HepG2 (cell line): ENCODE results near the gene ANKRD39. TPM values are rescaled to one million over a fixed set of nuclear protein-coding genes. Genes with fewer than 3 reads are reported as not detected.

Experiments
- KAT7 ChIP-seq: IDR thresholded peaks from 2 replicates; pipeline ENCODE4 v1.6.1; 2018; ENCODE audit warnings: borderline replicate concordance, missing compliant biosample characterization
- MEF2D ChIP-seq: sonication (generic); formaldehyde crosslinking; IDR thresholded peaks from 2 replicates; pipeline ENCODE4 v1.5.1; 2020; ENCODE audit warnings: mild to moderate bottlenecking, missing genetic modification reagents
- NCOA1 ChIP-seq: sonication (generic); formaldehyde crosslinking; IDR thresholded peaks from 2 replicates; pipeline ENCODE4 v1.9.0; 2021; ENCODE audit warnings: missing genetic modification reagents
- NFIC ChIP-seq: IDR thresholded peaks from 2 replicates; pipeline ENCODE4 v1.6.1; 2012; ENCODE audit warnings: mild to moderate bottlenecking, low read length, inconsistent platforms
- REPIN1 ChIP-seq: sonication (generic); formaldehyde crosslinking; IDR thresholded peaks from 2 replicates; pipeline ENCODE4 v1.8.0; 2022; ENCODE audit warnings: missing genetic modification reagents, low read depth, mild to moderate bottlenecking, borderline replicate concordance
- RFX5 ChIP-seq: IDR thresholded peaks from 2 replicates; pipeline ENCODE4 v1.6.1; 2011; ENCODE audit warnings: low read depth, low read length, improper control_type of control experiment
- ZNF460 ChIP-seq: sonication (generic); formaldehyde crosslinking; IDR thresholded peaks from 2 replicates; pipeline ENCODE4 v1.5.1; 2020; ENCODE audit warnings: missing genetic modification reagents, mild to moderate bottlenecking, borderline replicate concordance
- ZNF670 ChIP-seq: sonication (generic); formaldehyde crosslinking; IDR thresholded peaks from 2 replicates; pipeline ENCODE4 v1.8.0; 2022; ENCODE audit warnings: mild to moderate bottlenecking, missing genetic modification reagents, borderline replicate concordance
- ZNF674 ChIP-seq: sonication (generic); formaldehyde crosslinking; IDR thresholded peaks from 2 replicates; pipeline ENCODE4 v1.5.0; 2020; ENCODE audit warnings: low read depth, mild to moderate bottlenecking, missing genetic modification reagents
- ZNF790 ChIP-seq: sonication (generic); formaldehyde crosslinking; IDR thresholded peaks from 2 replicates; pipeline ENCODE4 v1.8.0; 2022; ENCODE audit warnings: missing genetic modification reagents, mild to moderate bottlenecking, borderline replicate concordance
- ZSCAN20 ChIP-seq: sonication (generic); formaldehyde crosslinking; IDR thresholded peaks from 2 replicates; pipeline ENCODE4 v1.4.0; 2020; ENCODE audit warnings: missing genetic modification reagents, mild to moderate bottlenecking, borderline replicate concordance
- polyA plus RNA-seq, 8 experiments: library from polyadenylated mRNA; depleted of rRNA in 3 of 8; stranded (reverse) in 7 of 8; unstranded in 1 of 8; fragments of >200 nt; fragmentation: Illumina TruSeq in 4 of 8; extraction: Trizol in 4 of 8; gene quantifications; 2 replicates each; pipeline versions ENCODE4 v1.2.1 to v1.2.3, GENCODE V29; 2011 to 2016; ENCODE audit warnings: low read depth in 4 of 8, missing spikeins in 1 of 8, mixed read lengths in 1 of 8; ENCODE audit not compliant: insufficient read depth in 1 of 8
- total RNA-seq, 5 experiments: library from RNA; depleted of rRNA; stranded (reverse); fragments of >200 nt; fragmentation: Illumina TruSeq; extraction: Trizol; gene quantifications; 2 replicates each; pipeline ENCODE4 v1.2.3, GENCODE V29; 2016; ENCODE audit warnings: low read depth in 1 of 5
- TF ChIP-seq, protein P1 (sequence below): sonication (generic); formaldehyde crosslinking; IDR thresholded peaks from 2 replicates; pipeline ENCODE4 v1.8.1; 2023; ENCODE audit warnings: missing genetic modification reagents, inconsistent platforms, borderline replicate concordance
- TF ChIP-seq, protein P2 (sequence below): sonication (generic); formaldehyde crosslinking; IDR thresholded peaks from 2 replicates; pipeline ENCODE4 v1.5.1; 2020; ENCODE audit warnings: missing genetic modification reagents, mild to moderate bottlenecking, borderline replicate concordance
- TF ChIP-seq, protein P3 (sequence below): IDR thresholded peaks from 2 replicates; pipeline ENCODE4 v1.6.1; 2012; ENCODE audit warnings: low read length, improper control_type of control experiment
- TF ChIP-seq, protein P4 (sequence below): sonication (generic); formaldehyde crosslinking; IDR thresholded peaks from 2 replicates; pipeline ENCODE4 v1.4.0; 2020; ENCODE audit warnings: missing genetic modification reagents
- TF ChIP-seq, protein P5 (sequence below): sonication (generic); formaldehyde crosslinking; IDR thresholded peaks from 2 replicates; pipeline ENCODE4 v1.4.0; 2020; ENCODE audit warnings: missing genetic modification reagents
- TF ChIP-seq, protein P6 (sequence below): sonication (generic); formaldehyde crosslinking; IDR thresholded peaks from 2 replicates; pipeline ENCODE4 v1.4.0; 2020; ENCODE audit warnings: missing genetic modification reagents

Gene ANKRD39
- total and polyA plus RNA-seq, 2 of the 13 experiments (the other 11 are each of a cell fraction or from before 2014, with no cell fraction given): 23.2 to 24.8 TPM

DNA sequence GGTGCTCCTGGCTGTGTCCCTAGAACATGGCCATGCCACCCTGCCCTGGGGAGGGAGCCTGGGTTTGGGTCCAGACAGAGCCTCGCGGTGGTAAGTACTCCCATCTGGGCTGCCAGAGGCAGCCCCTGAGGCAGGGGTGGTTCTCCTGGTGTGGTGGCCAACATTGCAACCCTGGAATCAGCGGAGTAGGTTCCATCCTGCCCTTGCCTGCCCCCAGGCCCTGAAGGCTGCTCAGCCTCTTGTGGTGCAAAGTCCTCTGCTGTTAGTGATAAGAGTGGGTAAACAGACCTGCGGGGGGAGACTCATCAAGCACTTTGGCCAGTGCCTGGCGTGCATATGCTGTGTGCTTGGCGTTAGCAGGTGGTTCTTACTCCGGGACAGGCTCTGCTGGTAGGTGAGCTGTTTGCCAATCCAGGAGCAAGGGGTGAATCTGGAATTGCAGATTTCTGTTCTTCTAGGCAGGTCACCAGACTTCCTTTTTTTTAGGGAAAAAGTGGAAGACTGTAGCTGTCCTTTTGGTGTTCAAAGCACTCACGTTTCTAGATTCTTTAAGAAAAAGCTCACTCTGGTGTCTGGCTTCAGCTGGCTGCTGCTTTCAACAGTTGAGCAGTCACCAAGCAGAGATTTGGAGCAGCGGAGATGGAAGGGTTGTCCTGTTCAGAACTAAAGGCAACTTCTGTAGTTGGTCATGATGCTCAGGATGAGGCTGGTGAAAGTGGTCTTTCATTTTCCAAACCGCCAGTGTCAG is 38.5 kb downstream of the ANKRD39 start (continued):
- TF ChIP-seq, protein P1, sequence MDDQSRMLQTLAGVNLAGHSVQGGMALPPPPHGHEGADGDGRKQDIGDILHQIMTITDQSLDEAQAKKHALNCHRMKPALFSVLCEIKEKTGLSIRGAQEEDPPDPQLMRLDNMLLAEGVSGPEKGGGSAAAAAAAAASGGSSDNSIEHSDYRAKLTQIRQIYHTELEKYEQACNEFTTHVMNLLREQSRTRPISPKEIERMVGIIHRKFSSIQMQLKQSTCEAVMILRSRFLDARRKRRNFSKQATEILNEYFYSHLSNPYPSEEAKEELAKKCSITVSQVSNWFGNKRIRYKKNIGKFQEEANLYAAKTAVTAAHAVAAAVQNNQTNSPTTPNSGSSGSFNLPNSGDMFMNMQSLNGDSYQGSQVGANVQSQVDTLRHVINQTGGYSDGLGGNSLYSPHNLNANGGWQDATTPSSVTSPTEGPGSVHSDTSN (CRISPR knock-in tag): no peak
- no peak for TF ChIP-seq NFIC
- peak; percentile 93 for TF ChIP-seq MEF2D (CRISPR knock-in tag)
- TF ChIP-seq ZNF790 (CRISPR knock-in tag): no peak
- peak; percentile 51; the same call in 1 of the 2 replicates for TF ChIP-seq ZNF460 (CRISPR knock-in tag)
- peak; percentile 74; the same call in 1 of the 2 replicates for TF ChIP-seq KAT7 (CRISPR knock-in tag)
- no peak for TF ChIP-seq ZNF674
- peak; percentile 28; the same call in 1 of the 2 replicates for TF ChIP-seq ZSCAN20 (CRISPR knock-in tag)
- TF ChIP-seq, protein P2, sequence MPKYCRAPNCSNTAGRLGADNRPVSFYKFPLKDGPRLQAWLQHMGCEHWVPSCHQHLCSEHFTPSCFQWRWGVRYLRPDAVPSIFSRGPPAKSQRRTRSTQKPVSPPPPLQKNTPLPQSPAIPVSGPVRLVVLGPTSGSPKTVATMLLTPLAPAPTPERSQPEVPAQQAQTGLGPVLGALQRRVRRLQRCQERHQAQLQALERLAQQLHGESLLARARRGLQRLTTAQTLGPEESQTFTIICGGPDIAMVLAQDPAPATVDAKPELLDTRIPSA (CRISPR knock-in tag): no peak
- TF ChIP-seq NCOA1: 0 out of 2 replicates have a peak, but pooled peaks have one; percentile 75
- TF ChIP-seq, protein P3, sequence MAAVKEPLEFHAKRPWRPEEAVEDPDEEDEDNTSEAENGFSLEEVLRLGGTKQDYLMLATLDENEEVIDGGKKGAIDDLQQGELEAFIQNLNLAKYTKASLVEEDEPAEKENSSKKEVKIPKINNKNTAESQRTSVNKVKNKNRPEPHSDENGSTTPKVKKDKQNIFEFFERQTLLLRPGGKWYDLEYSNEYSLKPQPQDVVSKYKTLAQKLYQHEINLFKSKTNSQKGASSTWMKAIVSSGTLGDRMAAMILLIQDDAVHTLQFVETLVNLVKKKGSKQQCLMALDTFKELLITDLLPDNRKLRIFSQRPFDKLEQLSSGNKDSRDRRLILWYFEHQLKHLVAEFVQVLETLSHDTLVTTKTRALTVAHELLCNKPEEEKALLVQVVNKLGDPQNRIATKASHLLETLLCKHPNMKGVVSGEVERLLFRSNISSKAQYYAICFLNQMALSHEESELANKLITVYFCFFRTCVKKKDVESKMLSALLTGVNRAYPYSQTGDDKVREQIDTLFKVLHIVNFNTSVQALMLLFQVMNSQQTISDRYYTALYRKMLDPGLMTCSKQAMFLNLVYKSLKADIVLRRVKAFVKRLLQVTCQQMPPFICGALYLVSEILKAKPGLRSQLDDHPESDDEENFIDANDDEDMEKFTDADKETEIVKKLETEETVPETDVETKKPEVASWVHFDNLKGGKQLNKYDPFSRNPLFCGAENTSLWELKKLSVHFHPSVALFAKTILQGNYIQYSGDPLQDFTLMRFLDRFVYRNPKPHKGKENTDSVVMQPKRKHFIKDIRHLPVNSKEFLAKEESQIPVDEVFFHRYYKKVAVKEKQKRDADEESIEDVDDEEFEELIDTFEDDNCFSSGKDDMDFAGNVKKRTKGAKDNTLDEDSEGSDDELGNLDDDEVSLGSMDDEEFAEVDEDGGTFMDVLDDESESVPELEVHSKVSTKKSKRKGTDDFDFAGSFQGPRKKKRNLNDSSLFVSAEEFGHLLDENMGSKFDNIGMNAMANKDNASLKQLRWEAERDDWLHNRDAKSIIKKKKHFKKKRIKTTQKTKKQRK: no peak
- TF ChIP-seq, protein P4, sequence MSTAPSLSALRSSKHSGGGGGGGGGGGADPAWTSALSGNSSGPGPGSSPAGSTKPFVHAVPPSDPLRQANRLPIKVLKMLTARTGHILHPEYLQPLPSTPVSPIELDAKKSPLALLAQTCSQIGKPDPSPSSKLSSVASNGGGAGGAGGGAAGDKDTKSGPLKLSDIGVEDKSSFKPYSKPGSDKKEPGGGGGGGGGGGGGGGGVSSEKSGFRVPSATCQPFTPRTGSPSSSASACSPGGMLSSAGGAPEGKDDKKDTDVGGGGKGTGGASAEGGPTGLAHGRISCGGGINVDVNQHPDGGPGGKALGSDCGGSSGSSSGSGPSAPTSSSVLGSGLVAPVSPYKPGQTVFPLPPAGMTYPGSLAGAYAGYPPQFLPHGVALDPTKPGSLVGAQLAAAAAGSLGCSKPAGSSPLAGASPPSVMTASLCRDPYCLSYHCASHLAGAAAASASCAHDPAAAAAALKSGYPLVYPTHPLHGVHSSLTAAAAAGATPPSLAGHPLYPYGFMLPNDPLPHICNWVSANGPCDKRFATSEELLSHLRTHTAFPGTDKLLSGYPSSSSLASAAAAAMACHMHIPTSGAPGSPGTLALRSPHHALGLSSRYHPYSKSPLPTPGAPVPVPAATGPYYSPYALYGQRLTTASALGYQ: peak; percentile 96
- TF ChIP-seq ZNF670: peak; percentile 82
- peak; percentile 99 for TF ChIP-seq REPIN1 (CRISPR knock-in tag)
- no peak for TF ChIP-seq RFX5
- TF ChIP-seq, protein P5, sequence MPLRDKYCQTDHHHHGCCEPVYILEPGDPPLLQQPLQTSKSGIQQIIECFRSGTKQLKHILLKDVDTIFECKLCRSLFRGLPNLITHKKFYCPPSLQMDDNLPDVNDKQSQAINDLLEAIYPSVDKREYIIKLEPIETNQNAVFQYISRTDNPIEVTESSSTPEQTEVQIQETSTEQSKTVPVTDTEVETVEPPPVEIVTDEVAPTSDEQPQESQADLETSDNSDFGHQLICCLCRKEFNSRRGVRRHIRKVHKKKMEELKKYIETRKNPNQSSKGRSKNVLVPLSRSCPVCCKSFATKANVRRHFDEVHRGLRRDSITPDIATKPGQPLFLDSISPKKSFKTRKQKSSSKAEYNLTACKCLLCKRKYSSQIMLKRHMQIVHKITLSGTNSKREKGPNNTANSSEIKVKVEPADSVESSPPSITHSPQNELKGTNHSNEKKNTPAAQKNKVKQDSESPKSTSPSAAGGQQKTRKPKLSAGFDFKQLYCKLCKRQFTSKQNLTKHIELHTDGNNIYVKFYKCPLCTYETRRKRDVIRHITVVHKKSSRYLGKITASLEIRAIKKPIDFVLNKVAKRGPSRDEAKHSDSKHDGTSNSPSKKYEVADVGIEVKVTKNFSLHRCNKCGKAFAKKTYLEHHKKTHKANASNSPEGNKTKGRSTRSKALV: peak; percentile 95
- TF ChIP-seq, protein P6, sequence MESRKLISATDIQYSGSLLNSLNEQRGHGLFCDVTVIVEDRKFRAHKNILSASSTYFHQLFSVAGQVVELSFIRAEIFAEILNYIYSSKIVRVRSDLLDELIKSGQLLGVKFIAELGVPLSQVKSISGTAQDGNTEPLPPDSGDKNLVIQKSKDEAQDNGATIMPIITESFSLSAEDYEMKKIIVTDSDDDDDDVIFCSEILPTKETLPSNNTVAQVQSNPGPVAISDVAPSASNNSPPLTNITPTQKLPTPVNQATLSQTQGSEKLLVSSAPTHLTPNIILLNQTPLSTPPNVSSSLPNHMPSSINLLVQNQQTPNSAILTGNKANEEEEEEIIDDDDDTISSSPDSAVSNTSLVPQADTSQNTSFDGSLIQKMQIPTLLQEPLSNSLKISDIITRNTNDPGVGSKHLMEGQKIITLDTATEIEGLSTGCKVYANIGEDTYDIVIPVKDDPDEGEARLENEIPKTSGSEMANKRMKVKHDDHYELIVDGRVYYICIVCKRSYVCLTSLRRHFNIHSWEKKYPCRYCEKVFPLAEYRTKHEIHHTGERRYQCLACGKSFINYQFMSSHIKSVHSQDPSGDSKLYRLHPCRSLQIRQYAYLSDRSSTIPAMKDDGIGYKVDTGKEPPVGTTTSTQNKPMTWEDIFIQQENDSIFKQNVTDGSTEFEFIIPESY (CRISPR knock-in tag): peak; percentile 85
